B cell (primary cell): ENCODE data around the gene GSTO2.

Source experiments
- CTCF ChIP-seq: fragments of 200-600 bp; IDR thresholded peaks from one replicate; pipeline ENCODE4 v1.8.0; 2022; ENCODE audit warnings: antibody characterized with exemption, mild to moderate bottlenecking
- EZH2 ChIP-seq: IDR thresholded peaks from 2 replicates; pipeline ENCODE4 v1.6.1; 2012; ENCODE audit warnings: borderline replicate concordance, low read depth, mild to moderate bottlenecking, moderate library complexity, low read length; ENCODE audit not compliant: insufficient read depth, poor library complexity, severe bottlenecking

DNA sequence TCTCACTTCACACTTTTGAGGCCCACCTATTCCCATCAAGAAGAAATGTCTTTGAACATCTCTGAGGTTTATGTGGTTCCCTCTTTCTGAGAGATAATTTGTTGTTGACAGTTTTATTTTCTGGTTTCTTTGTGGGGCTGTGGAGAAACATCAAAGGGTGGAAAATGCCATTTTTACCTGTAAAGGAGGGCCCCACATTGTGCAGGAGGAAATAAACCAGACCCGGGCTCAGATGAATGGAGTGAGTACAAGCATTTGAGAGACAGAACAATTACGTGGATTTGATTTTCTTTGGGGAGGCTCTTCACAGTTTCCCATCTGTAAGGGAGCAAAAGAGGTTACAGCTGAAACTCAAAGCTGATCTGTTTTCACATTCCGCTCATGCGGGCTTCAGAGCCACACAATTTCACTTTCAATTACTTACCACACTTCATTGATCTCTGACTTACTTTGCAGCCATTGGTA is 39.5 kb downstream of the GSTO2 start:
- TF ChIP-seq CTCF = no peak
- TF ChIP-seq EZH2 = no peak
